GM10248 (cell line): ENCODE data around the gene SDHAF1.
"Not testable (repeated sequence)": the region's sequence is repeated elsewhere in the genome, so short reads cannot be mapped to it uniquely, and the experiment has no call there.

Experiments used
- CTCF ChIA-PET: fragments of 300-600 bp; sonication (Branson Sonifier 250); formaldehyde crosslinking; extraction: SDS; loops from one replicate; lab custom pipeline; 2021; ENCODE audit warnings: antibody characterized with exemption; lab: Yijun Ruan, JAX
- POLR2A ChIA-PET: fragments of 350-650 bp; sonication (Branson Sonifier 250); formaldehyde crosslinking; extraction: SDS; loops from one replicate; lab custom pipeline; 2020; ENCODE audit warnings: antibody characterized with exemption; lab: Yijun Ruan, JAX
- DNase-seq: peaks from one replicate; pipeline ENCODE4 v3.0.0; 2012; ENCODE audit errors: extremely low spot score
- TF ChIP-seq, protein P1 (sequence below): IDR thresholded peaks from 2 replicates; pipeline ENCODE4 v1.5.1; 2012; ENCODE audit warnings: mild to moderate bottlenecking, low read depth; ENCODE audit errors: extremely low read depth, missing control alignments, control extremely low read depth

Gene SDHAF1, protein sequence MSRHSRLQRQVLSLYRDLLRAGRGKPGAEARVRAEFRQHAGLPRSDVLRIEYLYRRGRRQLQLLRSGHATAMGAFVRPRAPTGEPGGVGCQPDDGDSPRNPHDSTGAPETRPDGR

DNA sequence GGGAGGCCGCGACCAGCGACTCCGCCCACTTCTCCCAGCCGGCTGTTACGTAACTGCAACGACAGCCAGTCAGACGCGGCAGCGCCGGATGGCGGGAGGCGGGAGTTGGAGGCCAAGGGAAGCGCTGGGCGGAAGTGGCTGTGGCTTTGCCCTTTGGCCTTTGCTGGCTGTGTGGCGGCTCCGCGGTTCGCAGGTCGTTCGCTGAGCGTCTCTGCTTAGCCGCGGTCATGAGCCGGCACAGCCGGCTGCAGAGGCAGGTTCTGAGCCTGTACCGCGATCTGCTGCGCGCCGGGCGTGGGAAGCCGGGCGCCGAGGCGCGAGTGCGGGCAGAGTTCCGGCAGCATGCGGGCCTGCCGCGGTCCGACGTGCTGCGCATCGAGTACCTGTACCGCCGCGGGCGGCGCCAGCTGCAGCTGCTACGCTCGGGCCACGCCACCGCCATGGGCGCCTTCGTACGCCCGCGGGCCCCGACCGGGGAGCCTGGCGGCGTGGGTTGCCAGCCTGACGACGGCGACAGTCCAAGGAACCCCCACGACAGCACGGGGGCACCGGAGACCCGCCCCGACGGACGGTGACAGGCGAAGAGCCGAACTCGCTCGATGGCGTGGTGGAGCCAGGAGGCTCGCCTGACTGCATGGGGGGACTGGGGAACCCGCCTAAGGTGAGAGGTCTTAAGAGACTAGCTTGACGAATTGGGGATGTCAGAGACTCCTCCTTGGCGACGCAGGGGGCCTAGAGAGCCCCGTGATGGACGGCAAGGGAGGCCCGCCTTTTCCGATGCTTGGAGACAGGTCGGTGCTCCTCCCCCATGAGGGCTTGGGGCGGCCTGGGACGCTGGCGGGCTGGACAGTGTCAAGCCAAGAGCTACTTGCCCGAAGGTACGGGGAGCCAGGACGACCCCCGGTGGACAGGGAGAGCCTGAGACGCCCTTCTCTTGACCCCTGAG is at the start of gene SDHAF1:
TSS of gene SDHAF1 (plus strand) at position 141 of the 946 bp plus-strand sequence. CDS start at position 228, 87 bp downstream.
- ChIA-PET CTCF (interaction anchor here (0.6 to 1.2 kb wide), 2 partner anchors 17 to 71 kb away, joined by 3 read pairs; no protein-coding TSS in a partner anchor), POLR2A (interaction anchor here (0.6 to 0.9 kb wide), 3 partner anchors 19 to 255 kb away, joined by 3 to 4 read pairs (median 4); partner anchors contain the start of gene ALKBH6)
- DNase-seq = peak; percentile 98
- TF ChIP-seq, protein P1, sequence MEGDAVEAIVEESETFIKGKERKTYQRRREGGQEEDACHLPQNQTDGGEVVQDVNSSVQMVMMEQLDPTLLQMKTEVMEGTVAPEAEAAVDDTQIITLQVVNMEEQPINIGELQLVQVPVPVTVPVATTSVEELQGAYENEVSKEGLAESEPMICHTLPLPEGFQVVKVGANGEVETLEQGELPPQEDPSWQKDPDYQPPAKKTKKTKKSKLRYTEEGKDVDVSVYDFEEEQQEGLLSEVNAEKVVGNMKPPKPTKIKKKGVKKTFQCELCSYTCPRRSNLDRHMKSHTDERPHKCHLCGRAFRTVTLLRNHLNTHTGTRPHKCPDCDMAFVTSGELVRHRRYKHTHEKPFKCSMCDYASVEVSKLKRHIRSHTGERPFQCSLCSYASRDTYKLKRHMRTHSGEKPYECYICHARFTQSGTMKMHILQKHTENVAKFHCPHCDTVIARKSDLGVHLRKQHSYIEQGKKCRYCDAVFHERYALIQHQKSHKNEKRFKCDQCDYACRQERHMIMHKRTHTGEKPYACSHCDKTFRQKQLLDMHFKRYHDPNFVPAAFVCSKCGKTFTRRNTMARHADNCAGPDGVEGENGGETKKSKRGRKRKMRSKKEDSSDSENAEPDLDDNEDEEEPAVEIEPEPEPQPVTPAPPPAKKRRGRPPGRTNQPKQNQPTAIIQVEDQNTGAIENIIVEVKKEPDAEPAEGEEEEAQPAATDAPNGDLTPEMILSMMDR = no peak

DNA sequence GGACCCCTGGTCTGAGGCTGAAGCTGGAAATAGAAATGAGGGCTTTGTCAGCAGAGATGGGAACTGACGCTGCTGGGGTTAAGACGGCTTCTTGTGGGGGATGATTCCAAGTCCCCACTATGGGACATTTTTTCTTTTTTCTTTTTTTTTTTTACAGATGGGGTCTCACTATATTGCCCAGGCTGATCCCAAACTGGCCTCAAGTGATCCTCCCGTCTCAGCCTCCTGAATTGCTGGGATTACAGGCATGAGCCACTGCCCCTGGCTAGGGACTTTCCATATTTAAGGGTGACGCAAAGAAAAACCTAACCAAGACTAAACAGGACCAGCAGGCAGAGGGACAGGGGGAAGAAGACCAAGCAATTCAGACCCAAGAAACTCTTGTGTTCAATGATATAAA is 48.8 kb upstream of the SDHAF1 start:
- CTCF ChIA-PET = interaction anchor here (1.0 to 1.3 kb wide), 5 partner anchors 13 to 224 kb away, joined by 3 to 6 read pairs (median 4); no protein-coding TSS in a partner anchor
- POLR2A ChIA-PET = no interaction called here
- TF ChIP-seq, protein P1 = no peak
- DNase-seq = no peak

DNA sequence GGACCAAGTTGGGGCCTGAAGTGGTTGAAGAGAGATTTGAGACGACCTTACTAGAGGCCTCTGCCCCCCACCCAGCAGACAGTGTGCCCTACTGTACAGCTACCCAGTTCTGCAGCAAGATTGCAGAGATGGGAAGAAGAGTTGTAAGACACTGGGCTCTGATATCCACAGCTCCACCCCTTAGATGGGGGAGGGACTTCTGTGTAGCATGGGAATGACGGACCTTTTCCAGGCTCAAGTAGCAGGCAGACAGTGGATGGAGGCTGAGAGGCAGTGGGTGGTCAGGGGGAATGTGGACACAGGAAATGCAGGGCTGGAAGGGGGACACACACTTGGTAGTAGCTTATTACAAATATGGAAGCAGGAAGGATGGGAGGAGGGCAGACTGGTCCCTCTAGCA is 45.9 kb upstream of the SDHAF1 start:
- DNase-seq = no peak
- ChIA-PET POLR2A (no interaction called here), CTCF (interaction anchor here (0.8 to 1.7 kb wide), 7 partner anchors 10 to 280 kb away, joined by 3 to 8 read pairs (median 3); no protein-coding TSS in a partner anchor)
- TF ChIP-seq, protein P1 = no peak

DNA sequence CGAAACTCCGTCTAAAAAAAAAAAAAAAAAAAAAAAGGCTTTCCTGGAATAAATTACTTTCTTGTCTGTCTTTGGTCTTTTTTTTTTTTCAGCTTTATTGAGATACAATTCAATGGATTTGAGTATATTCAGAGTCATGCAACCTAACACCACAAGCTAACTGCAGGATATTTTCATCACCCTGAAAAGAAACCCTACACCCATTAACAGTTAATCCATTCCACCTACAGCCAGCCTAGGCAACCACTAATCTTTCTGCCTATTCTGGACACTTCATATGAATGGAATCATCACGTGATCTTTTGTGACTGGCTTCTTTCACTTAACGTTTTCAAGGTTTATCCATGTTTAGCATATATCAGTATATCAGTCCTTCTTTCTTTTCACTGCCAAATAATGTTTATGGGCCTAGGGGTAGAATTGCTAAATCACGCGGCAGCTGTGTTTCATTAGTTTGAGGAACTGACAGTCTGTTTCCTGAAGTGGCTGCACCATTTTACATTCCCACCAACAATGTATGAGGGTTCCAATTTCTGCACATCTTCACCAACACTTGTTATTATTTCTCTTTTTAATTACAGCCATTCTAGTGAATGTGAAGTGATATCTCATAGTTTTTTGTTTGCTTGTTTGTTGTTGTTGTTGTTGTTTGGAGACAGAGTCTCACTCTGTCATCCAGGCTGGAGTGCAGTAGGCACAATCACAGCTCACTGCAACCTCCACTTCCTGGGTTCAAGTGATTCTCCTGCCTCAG is 38.9 kb upstream of the SDHAF1 start:
- TF ChIP-seq, protein P1 = no peak
- ChIA-PET CTCF (no interaction called here), POLR2A (no interaction called here)
- no peak for DNase-seq

DNA sequence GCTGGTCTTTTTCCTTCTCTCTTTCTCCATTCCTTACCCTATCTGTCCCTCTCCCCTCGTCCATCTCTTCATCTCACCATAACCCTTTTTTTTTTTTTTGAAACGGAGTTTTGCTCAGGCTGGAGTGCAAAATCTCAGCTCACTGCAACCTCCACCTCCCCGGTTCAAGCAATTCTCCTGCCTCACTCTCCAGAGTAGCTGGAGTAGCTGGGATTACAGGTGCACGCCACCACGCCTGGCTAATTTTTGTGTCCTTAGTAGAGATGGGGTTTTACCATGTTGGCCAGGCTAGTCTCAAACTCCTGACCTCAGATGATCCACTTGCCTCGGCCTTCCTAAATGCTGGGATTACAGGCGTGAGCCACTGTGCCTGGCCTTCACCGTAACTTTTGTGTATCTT is 37.6 kb upstream of the SDHAF1 start:
- CTCF ChIA-PET = interaction anchor here (0.6 kb wide), 1 partner anchor 76 kb away, joined by 3 read pairs; no protein-coding TSS in a partner anchor
- POLR2A ChIA-PET = not testable (repeated sequence)

DNA sequence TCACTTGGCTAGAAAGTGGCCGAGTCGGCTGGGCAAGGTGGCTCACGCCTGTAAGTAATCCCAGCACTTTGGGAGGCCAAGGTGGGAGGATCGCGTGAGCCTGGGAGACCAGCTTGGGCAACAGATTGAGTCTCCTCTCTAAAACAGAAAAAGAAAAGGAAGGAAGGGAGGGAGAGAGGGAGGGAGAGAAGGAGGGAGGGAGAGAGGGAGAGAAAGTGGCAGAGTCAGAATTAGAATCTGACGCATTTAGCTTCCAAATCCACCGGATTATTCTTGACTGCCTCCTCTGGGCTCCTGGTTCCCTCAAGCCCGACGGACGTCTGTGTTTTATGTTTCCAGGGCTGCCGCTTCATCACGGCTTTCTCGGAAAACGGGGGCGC is 36.3 kb upstream of the SDHAF1 start:
- ChIA-PET POLR2A (no interaction called here), CTCF (interaction anchor here (1.0 to 1.6 kb wide), 4 partner anchors 9 to 79 kb away, joined by 3 to 8 read pairs (median 3); no protein-coding TSS in a partner anchor)
- TF ChIP-seq, protein P1 = no peak
- no peak for DNase-seq

More for the DNA sequence above, 37.6 kb upstream of the SDHAF1 start:
- DNase-seq = not testable (repeated sequence)
